OCI-LY7 (cell line): ENCODE results near the gene GAREM1. TPM values are rescaled to one million over a fixed set of nuclear protein-coding genes. Genes with fewer than 3 reads are reported as not detected.

ENCODE experiments used
- BruUV-seq: library from RNA; stranded (reverse); fragments of 400-500 nt; replicated peaks from 2 replicates; lab custom pipeline; 2021; lab: Mats Ljungman, UMichigan
- CTCF ChIA-PET: fragments of 300-600 bp; sonication (Branson Sonifier 250); formaldehyde crosslinking; loops from one replicate; lab custom pipeline; 2022; ENCODE audit warnings: antibody characterized with exemption; ENCODE audit not compliant: unreplicated experiment; lab: Charles Lee
- POLR2A ChIA-PET: fragments of 300-600 bp; sonication (Branson Sonifier 250); formaldehyde crosslinking; loops from one replicate; lab custom pipeline; 2022; ENCODE audit warnings: antibody characterized with exemption; lab: Charles Lee
- DNase-seq: peaks from one replicate; pipeline ENCODE4 v3.0.0-alpha.2; 2015; ENCODE audit warnings: low spot score
- H2AFZ ChIP-seq: fragments of 200-600 bp; sonication (generic), shearing (Covaris generic); 2 replicates; pipeline ENCODE4 v1.6.1; 2014; ENCODE audit warnings: mild to moderate bottlenecking, antibody characterized with exemption, low read length, moderate library complexity
- H3K27ac ChIP-seq: fragments of 200-600 bp; sonication (generic); 2 replicates; pipeline ENCODE4 v1.5.1; 2014; ENCODE audit warnings: mixed run types, low read depth, mild to moderate bottlenecking, moderate library complexity, low read length, inconsistent platforms; ENCODE audit not compliant: poor library complexity, severe bottlenecking
- H3K36me3 ChIP-seq: fragments of 200-600 bp; sonication (generic); 2 replicates; pipeline ENCODE4 v1.6.1; 2014; ENCODE audit warnings: mild to moderate bottlenecking, antibody characterized with exemption, low read length, moderate library complexity, mixed read lengths; ENCODE audit not compliant: insufficient read depth
- H3K4me1 ChIP-seq: fragments of 200-600 bp; sonication (generic); 2 replicates; pipeline ENCODE4 v1.5.1; 2014; ENCODE audit warnings: mild to moderate bottlenecking, low read length; ENCODE audit not compliant: insufficient read depth, poor library complexity, severe bottlenecking
- H3K4me2 ChIP-seq: fragments of 200-600 bp; sonication (generic); 2 replicates; pipeline ENCODE4 v1.6.1; 2014; ENCODE audit warnings: mild to moderate bottlenecking, low read length
- H3K4me3 ChIP-seq: fragments of 200-600 bp; sonication (generic); 2 replicates; pipeline ENCODE4 v1.5.1; 2014; ENCODE audit warnings: mild to moderate bottlenecking, low read depth, low read length; ENCODE audit not compliant: poor library complexity, severe bottlenecking
- H3K79me2 ChIP-seq: fragments of 200-600 bp; sonication (generic); 2 replicates; pipeline ENCODE4 v1.6.1; 2016; ENCODE audit warnings: low read depth, mild to moderate bottlenecking, low read length, moderate library complexity, mixed read lengths; ENCODE audit not compliant: insufficient read depth
- H3K9me2 ChIP-seq: fragments of 200-600 bp; sonication (generic); 2 replicates; pipeline ENCODE4 v1.6.1; 2016; ENCODE audit warnings: mild to moderate bottlenecking, low read length, mixed read lengths; ENCODE audit not compliant: insufficient read depth
- H3K9me3 ChIP-seq: fragments of 200-600 bp; sonication (generic); 2 replicates; pipeline ENCODE4 v1.6.1; 2014; ENCODE audit warnings: mild to moderate bottlenecking, mixed run types, low read length, mixed read lengths
- H4K20me1 ChIP-seq: fragments of 200-600 bp; sonication (generic); 2 replicates; pipeline ENCODE4 v1.6.1; 2014; ENCODE audit warnings: mild to moderate bottlenecking, antibody characterized with exemption, low read length, moderate library complexity, mixed read lengths; ENCODE audit not compliant: insufficient read depth
- EZH2phosphoT487 ChIP-seq: fragments of 200-600 bp; sonication (generic); IDR thresholded peaks from 2 replicates; pipeline ENCODE4 v1.6.1; 2018; ENCODE audit warnings: low read depth, borderline replicate concordance, mild to moderate bottlenecking, mixed run types, antibody characterized with exemption, low read length, moderate library complexity, mixed read lengths
- intact Hi-C: fragments of 100-400 bp; cut with micrococcal nuclease; formaldehyde crosslinking; loops from one replicate; pipeline ENCODE4 v1.10.0; 2022; ENCODE audit not compliant: unreplicated experiment
- total RNA-seq, 2 experiments: library from RNA; depleted of rRNA in 1 of 2; stranded (reverse); fragments of >200 nt in 1 of 2; shearing (Covaris generic) in 1 of 2; gene quantifications; 2 replicates each; pipeline ENCODE4 v1.2.3, GENCODE V29; 2014 to 2022
- TF ChIP-seq, protein P1 (sequence below): fragments of 200-600 bp; sonication (generic); conservative IDR thresholded peaks from 2 replicates; pipeline ENCODE4 v1.5.1; 2014; ENCODE audit warnings: mild to moderate bottlenecking, antibody characterized with exemption, low read length, moderate library complexity, mixed read lengths

Gene GAREM1
- total RNA-seq, 2 experiments from 2014 or later, result 1.0 to 2.7 TPM

- no peak overlapping the region for H2AFZ ChIP-seq
- no peak for TF ChIP-seq EZH2phosphoT487
- TF ChIP-seq, protein P1, sequence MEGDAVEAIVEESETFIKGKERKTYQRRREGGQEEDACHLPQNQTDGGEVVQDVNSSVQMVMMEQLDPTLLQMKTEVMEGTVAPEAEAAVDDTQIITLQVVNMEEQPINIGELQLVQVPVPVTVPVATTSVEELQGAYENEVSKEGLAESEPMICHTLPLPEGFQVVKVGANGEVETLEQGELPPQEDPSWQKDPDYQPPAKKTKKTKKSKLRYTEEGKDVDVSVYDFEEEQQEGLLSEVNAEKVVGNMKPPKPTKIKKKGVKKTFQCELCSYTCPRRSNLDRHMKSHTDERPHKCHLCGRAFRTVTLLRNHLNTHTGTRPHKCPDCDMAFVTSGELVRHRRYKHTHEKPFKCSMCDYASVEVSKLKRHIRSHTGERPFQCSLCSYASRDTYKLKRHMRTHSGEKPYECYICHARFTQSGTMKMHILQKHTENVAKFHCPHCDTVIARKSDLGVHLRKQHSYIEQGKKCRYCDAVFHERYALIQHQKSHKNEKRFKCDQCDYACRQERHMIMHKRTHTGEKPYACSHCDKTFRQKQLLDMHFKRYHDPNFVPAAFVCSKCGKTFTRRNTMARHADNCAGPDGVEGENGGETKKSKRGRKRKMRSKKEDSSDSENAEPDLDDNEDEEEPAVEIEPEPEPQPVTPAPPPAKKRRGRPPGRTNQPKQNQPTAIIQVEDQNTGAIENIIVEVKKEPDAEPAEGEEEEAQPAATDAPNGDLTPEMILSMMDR, result no peak
- ChIA-PET POLR2A (no interaction called here), CTCF (no interaction called here)
- H3K4me3 ChIP-seq, result no peak overlapping the region
- no peaks in the 10 kb centered on the region for H3K9me2 ChIP-seq
- BruUV-seq, result no TSS peak
- H3K27ac ChIP-seq, result no peak overlapping the region
- no peaks in the 10 kb centered on the region for H3K4me1 ChIP-seq
- no peak overlapping the region for H3K4me2 ChIP-seq
- no peaks in the 10 kb centered on the region for H3K9me3 ChIP-seq
- intact Hi-C loops, result loop anchor here (5.0 kb wide), 1 partner anchor 198 kb away; the partner anchor contains the start of gene GAREM1
- H3K36me3 ChIP-seq, result no peaks in the 10 kb centered on the region
- DNase-seq, result no peak
- no peaks in the 10 kb centered on the region for H3K79me2 ChIP-seq
- H4K20me1 ChIP-seq, result no peaks in the 10 kb centered on the region
Measured at GRCh38 chr18:32274307-32274706, 196.4 kb downstream of the GAREM1 start.

DNA sequence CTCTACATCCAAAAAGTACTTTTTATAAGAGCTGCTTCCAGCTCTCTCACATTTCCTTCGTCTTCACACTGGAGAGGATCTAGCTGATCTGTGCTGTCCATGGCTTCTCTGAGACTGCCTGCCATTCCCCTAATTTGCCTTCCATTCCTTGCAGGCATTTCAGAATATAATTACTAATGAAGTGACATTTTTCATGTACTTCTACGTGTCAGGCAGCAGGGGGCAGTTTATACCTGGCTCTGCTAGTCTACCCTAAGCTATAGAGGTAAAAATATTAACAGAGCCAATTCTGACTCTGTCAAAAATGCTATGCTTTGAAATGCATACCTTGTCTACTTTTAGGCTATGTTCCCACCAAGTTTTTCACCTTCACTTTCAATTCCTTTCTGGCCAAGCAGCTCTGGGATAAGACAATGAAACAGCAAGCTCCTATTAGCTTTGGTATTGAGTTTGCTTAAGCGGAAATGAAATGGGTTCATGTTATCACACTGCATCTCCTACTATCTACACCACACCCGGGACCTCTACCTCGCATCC lies 198.9 kb downstream of the GAREM1 start:
- H3K79me2 ChIP-seq, result no peaks in the 10 kb centered on the region
- H3K27ac ChIP-seq, result no peak overlapping the region
- H3K4me1 ChIP-seq, result no peaks in the 10 kb centered on the region
- H3K4me3 ChIP-seq, result no peak overlapping the region
- no peak overlapping the region for H3K4me2 ChIP-seq
- H4K20me1 ChIP-seq, result no peaks in the 10 kb centered on the region
- no TSS peak for BruUV-seq
- ChIA-PET CTCF (interaction anchor here (0.5 kb wide), 1 partner anchor 597 kb away, joined by 3 read pairs; no protein-coding TSS in a partner anchor), POLR2A (no interaction called here)
- H3K36me3 ChIP-seq, result no peaks in the 10 kb centered on the region
- peak; percentile 14 for DNase-seq
- intact Hi-C loops, result loop anchor here (2.0 to 5.0 kb wide), 2 partner anchors 201 to 277 kb away; partner anchors contain the start of gene GAREM1
- H2AFZ ChIP-seq, result no peak overlapping the region
- H3K9me2 ChIP-seq, result no peaks in the 10 kb centered on the region
- H3K9me3 ChIP-seq, result no peaks in the 10 kb centered on the region
- TF ChIP-seq, protein P1, result peak; percentile 75
- no peak for TF ChIP-seq EZH2phosphoT487

DNA sequence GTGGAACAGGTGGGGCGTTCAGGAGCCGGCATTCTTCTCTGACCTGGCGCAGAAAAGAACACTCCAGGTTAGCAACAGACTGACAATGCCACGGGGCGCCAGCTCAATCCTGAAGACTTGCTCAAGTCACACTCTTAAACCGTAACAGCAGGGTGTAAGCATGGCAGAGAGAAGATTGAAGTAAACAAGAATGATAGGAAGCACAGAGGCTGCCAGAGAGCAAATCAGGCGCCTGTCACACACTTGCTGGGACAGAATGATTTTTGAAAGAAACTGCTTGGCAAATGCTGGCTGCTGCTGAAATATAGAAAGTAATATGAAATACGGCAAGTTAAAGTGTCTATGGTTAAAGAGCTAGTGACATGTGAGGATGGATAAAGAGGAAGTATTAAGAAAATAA lies 200.3 kb downstream of the GAREM1 start:
- Histone ChIP-seq H3K9me2 (no peaks in the 10 kb centered on the region), H3K4me1 (no peaks in the 10 kb centered on the region), H3K4me2 (no peak overlapping the region), H3K27ac (no peak overlapping the region), H3K36me3 (no peaks in the 10 kb centered on the region), H4K20me1 (no peaks in the 10 kb centered on the region), H3K79me2 (no peaks in the 10 kb centered on the region), H3K4me3 (no peak overlapping the region), H2AFZ (no peak overlapping the region), H3K9me3 (no peaks in the 10 kb centered on the region)
- BruUV-seq, result no TSS peak
- TF ChIP-seq, protein P1, result no peak
- no peak for TF ChIP-seq EZH2phosphoT487
- DNase-seq, result no peak
- CTCF ChIA-PET, result no interaction called here
- intact Hi-C loops, result loop anchor here (2.0 to 5.0 kb wide), 2 partner anchors 202 to 278 kb away; partner anchors contain the start of gene GAREM1
- POLR2A ChIA-PET, result interaction anchor here (0.6 kb wide), 2 partner anchors 272 to 1104 kb away, joined by 3 to 5 read pairs; no protein-coding TSS in a partner anchor
